ENCODE data around the gene AFF1.

AFF1 gene

GRCh38 chr4:87120010-87120409 lies 185.2 kb downstream of the AFF1 start:
- no peak for DNase-seq (ENCODE audit: low read depth)
- TF ChIP-seq CTCF (conservative IDR thresholded peaks at IDR 0.05; ENCODE audit: low read depth, low read length): no peak
- no peak overlapping the region for H3K4me3 ChIP-seq (ENCODE audit: low read depth, low read length)

GRCh38 chr4:87120411-87121162 lies 185.8 kb downstream of the AFF1 start:
- peak; percentile 86 for DNase-seq (ENCODE audit: low read depth)
- H3K4me3 ChIP-seq (ENCODE audit: low read depth, low read length): no peak overlapping the region
- no peak for TF ChIP-seq CTCF (conservative IDR thresholded peaks at IDR 0.05; ENCODE audit: low read depth, low read length)

GRCh38 chr4:87121341-87122065 lies 186.7 kb downstream of the AFF1 start:
- no peak for TF ChIP-seq CTCF (conservative IDR thresholded peaks at IDR 0.05; ENCODE audit: low read depth, low read length)
- no peak overlapping the region for H3K4me3 ChIP-seq (ENCODE audit: low read depth, low read length)
- no peak for DNase-seq (ENCODE audit: low read depth)

GRCh38 chr4:87122252-87122651 lies 187.4 kb downstream of the AFF1 start:
- DNase-seq (ENCODE audit: low read depth): peak; percentile 63
- H3K4me3 ChIP-seq (ENCODE audit: low read depth, low read length): no peak overlapping the region
- TF ChIP-seq CTCF (conservative IDR thresholded peaks at IDR 0.05; ENCODE audit: low read depth, low read length): no peak

- DNase-seq (ENCODE audit: low read depth): no peak
- TF ChIP-seq CTCF (conservative IDR thresholded peaks at IDR 0.05; ENCODE audit: low read depth, low read length): no peak
- no peak overlapping the region for H3K4me3 ChIP-seq (ENCODE audit: low read depth, low read length)
These were observed 191.2 kb downstream of the AFF1 start for GRCh38 chr4:87126056-87126455.

- no peak for TF ChIP-seq CTCF (conservative IDR thresholded peaks at IDR 0.05; ENCODE audit: low read depth, low read length)
- H3K4me3 ChIP-seq (ENCODE audit: low read depth, low read length): no peak overlapping the region
- DNase-seq (ENCODE audit: low read depth): peak; percentile 43
These were observed 193.3 kb downstream of the AFF1 start for GRCh38 chr4:87128006-87128705.
